ENCODE measurements around the gene MLLT6. TPM values are rescaled to one million over a fixed set of nuclear protein-coding genes. Genes with fewer than 3 reads are reported as not detected.

The MLLT6 gene
- total and polyA plus RNA-seq, 8 donors = 80.0 to 143 (median 116) TPM

- intact Hi-C loops (cut with DNase I) = loop anchor here in 1 of 2 donors (5.0 kb wide), 1 partner anchor 172 kb away; no protein-coding TSS in a partner anchor
These were observed 41.0 kb upstream of the MLLT6 start for GRCh38 chr17:38663964-38664644.

GRCh38 chr17:38667099-38667786 lies 37.8 kb upstream of the MLLT6 start:
- no peaks in the 10 kb centered on the region for H3K36me3 ChIP-seq
- intact Hi-C loops (cut with DNase I) = no loop called here
- H3K27me3 ChIP-seq = peaks cover 24 to 55% of the 10 kb centered on the region in 2 donors
- peak; percentile 90 for ATAC-seq
- TF ChIP-seq CTCF (IDR thresholded peaks at IDR 0.05) = peak; percentile 96 to 100
- H3K4me1 ChIP-seq = no peaks in the 10 kb centered on the region
- H3K27ac ChIP-seq = no peak overlapping the region
- no peak overlapping the region for H3K4me3 ChIP-seq
- H3K9me3 ChIP-seq = no peaks in the 10 kb centered on the region
- DNase-seq = peak in 3 of 4 donors; percentile 54 to 74 (median 66)

More at GRCh38 chr17:38663964-38664644, 41.0 kb upstream of the MLLT6 start:
- TF ChIP-seq CTCF (IDR thresholded peaks at IDR 0.05) = no peak
- H3K27me3 ChIP-seq = peaks cover 4 to 24% of the 10 kb centered on the region in 2 donors
- H3K4me3 ChIP-seq = no peak overlapping the region
- H3K27ac ChIP-seq = no peak overlapping the region
- no peaks in the 10 kb centered on the region for H3K4me1 ChIP-seq
- no peaks in the 10 kb centered on the region for H3K36me3 ChIP-seq
- no peak for ATAC-seq
- no peaks in the 10 kb centered on the region for H3K9me3 ChIP-seq
- DNase-seq = no peak

GRCh38 chr17:38667787-38668122 lies 37.3 kb upstream of the MLLT6 start:
- Histone ChIP-seq H3K27me3 (peaks cover 29 to 60% of the 10 kb centered on the region in 2 donors), H3K27ac (no peak overlapping the region), H3K4me3 (no peak overlapping the region), H3K4me1 (peaks cover 0 to 2% of the 10 kb centered on the region in 2 donors), H3K36me3 (no peaks in the 10 kb centered on the region), H3K9me3 (no peaks in the 10 kb centered on the region)
- ATAC-seq (no peak), DNase-seq (no peak)
- intact Hi-C loops (cut with DNase I) = no loop called here
- peak in 1 of 2 donors; percentile 56 for TF ChIP-seq CTCF (IDR thresholded peaks at IDR 0.05)

GRCh38 chr17:38669520-38669919 lies 35.6 kb upstream of the MLLT6 start:
- DNase-seq (no peak), ATAC-seq (no peak)
- no peak overlapping the region for H3K4me3 ChIP-seq
- H3K9me3 ChIP-seq = no peaks in the 10 kb centered on the region
- TF ChIP-seq CTCF (IDR thresholded peaks at IDR 0.05) = no peak
- H3K36me3 ChIP-seq = no peaks in the 10 kb centered on the region
- peaks cover 47 to 76% of the 10 kb centered on the region in 2 donors for H3K27me3 ChIP-seq
- peaks cover 7 to 20% of the 10 kb centered on the region in 2 donors for H3K4me1 ChIP-seq
- no peak overlapping the region for H3K27ac ChIP-seq
- intact Hi-C loops (cut with DNase I) = no loop called here

- intact Hi-C loops (cut with DNase I) = no loop called here
- H3K4me3 ChIP-seq = no peak overlapping the region
- peaks cover 13 to 35% of the 10 kb centered on the region in 2 donors for H3K4me1 ChIP-seq
- H3K9me3 ChIP-seq = no peaks in the 10 kb centered on the region
- ATAC-seq (no peak), DNase-seq (no peak)
- H3K27me3 ChIP-seq = peaks cover 49 to 87% of the 10 kb centered on the region in 2 donors
- no peak for TF ChIP-seq CTCF (IDR thresholded peaks at IDR 0.05)
- no peaks in the 10 kb centered on the region for H3K36me3 ChIP-seq
- H3K27ac ChIP-seq = no peak overlapping the region
These were observed 32.9 kb upstream of the MLLT6 start for GRCh38 chr17:38671939-38672720.
